ENCODE measurements around the gene INPP5E. TPM values are rescaled to one million over a fixed set of nuclear protein-coding genes. Genes with fewer than 3 reads are reported as not detected.

The INPP5E gene
- total and polyA plus RNA-seq, 8 donors: 3.2 to 32.1 (median 8.6) TPM

- H3K27ac ChIP-seq: no peak overlapping the region
- H3K36me3 ChIP-seq: peaks cover 96 to 100% (median 100%) of the 10 kb centered on the region in 4 donors
- H3K4me3 ChIP-seq: no peak overlapping the region
- intact Hi-C loops (cut with DNase I; ENCODE audit: low total_unique reads): no loop called here
- TF ChIP-seq POLR2AphosphoS5 (IDR thresholded peaks at IDR 0.05) (no peak), POLR2A (IDR thresholded peaks at IDR 0.05) (no peak), EP300 (IDR thresholded peaks at IDR 0.05) (no peak)
- TF ChIP-seq, protein P1, sequence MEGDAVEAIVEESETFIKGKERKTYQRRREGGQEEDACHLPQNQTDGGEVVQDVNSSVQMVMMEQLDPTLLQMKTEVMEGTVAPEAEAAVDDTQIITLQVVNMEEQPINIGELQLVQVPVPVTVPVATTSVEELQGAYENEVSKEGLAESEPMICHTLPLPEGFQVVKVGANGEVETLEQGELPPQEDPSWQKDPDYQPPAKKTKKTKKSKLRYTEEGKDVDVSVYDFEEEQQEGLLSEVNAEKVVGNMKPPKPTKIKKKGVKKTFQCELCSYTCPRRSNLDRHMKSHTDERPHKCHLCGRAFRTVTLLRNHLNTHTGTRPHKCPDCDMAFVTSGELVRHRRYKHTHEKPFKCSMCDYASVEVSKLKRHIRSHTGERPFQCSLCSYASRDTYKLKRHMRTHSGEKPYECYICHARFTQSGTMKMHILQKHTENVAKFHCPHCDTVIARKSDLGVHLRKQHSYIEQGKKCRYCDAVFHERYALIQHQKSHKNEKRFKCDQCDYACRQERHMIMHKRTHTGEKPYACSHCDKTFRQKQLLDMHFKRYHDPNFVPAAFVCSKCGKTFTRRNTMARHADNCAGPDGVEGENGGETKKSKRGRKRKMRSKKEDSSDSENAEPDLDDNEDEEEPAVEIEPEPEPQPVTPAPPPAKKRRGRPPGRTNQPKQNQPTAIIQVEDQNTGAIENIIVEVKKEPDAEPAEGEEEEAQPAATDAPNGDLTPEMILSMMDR (IDR thresholded peaks at IDR 0.05): no peak
- no peak for DNase-seq
- no peaks in the 10 kb centered on the region for H3K27me3 ChIP-seq
- WGBS, 5 donors: 92 to 95% (median 93%) methylated on average over 23 of the region's 23 CpGs
- H3K4me1 ChIP-seq: peaks cover 0 to 16% (median 0%) of the 10 kb centered on the region in 4 donors
- H3K9me3 ChIP-seq: no peaks in the 10 kb centered on the region
Observed at GRCh38 chr9:136460772-136461325, 21.2 kb upstream of the INPP5E start.

DNA sequence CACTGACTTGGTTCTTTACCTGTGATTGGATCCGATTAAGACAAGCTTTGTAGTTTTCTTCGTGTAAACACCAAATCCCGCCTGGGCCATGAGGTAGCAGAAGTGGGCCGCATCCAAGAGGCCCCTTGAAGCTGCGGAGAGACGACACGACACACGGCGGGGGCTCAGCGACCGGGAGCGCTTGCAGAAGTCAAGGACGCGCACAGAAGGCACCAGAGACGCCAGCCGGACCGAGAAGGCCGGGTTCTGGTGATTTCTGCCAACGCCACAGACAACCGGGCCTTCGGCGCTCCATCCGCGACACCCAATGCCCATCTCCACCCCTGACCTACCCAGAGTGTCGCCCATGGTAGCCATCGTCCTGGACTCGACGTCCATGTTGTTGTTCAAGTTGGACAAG is 19.8 kb upstream of the INPP5E start:
- Histone ChIP-seq H3K27me3 (no peaks in the 10 kb centered on the region), H3K4me3 (no peak overlapping the region), H3K36me3 (peaks cover 97 to 100% (median 100%) of the 10 kb centered on the region in 4 donors), H3K27ac (no peak overlapping the region), H3K9me3 (no peaks in the 10 kb centered on the region), H3K4me1 (peaks cover 0 to 16% (median 0%) of the 10 kb centered on the region in 4 donors)
- WGBS, 5 donors: 93 to 97% (median 95%) methylated on average over 28 of the region's 28 CpGs
- no peak for DNase-seq
- intact Hi-C loops (cut with DNase I; ENCODE audit: low total_unique reads): no loop called here
- no peak for TF ChIP-seq POLR2AphosphoS5 (IDR thresholded peaks at IDR 0.05)
- TF ChIP-seq, protein P1 (IDR thresholded peaks at IDR 0.05): no peak
- TF ChIP-seq EP300 (IDR thresholded peaks at IDR 0.05): no peak
- TF ChIP-seq POLR2A (IDR thresholded peaks at IDR 0.05): no peak

DNA sequence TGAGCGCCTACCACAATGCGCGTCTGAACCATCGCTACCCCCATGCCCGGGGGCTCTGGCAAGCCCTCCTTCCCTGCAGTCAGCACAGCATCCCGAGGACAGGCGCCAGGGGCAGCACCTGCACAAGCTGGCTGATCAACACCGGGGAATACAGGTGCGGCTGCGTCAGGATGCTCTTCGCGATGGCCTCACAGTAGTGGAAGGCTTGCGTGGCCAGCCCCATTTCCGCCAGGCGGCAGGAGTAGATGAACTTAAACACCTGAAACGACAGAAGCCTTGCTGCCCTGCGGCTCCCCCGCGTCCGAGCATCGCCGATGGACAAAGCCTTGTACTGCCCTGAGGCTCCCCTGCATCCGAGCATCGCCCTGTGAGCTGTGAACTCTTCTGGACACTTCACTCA is 17.7 kb upstream of the INPP5E start:
- no peak overlapping the region for H3K4me3 ChIP-seq
- peaks cover 0 to 16% (median 0%) of the 10 kb centered on the region in 4 donors for H3K4me1 ChIP-seq
- intact Hi-C loops (cut with DNase I; ENCODE audit: low total_unique reads): no loop called here
- peaks cover 89 to 100% (median 100%) of the 10 kb centered on the region in 4 donors for H3K36me3 ChIP-seq
- no peak overlapping the region for H3K27ac ChIP-seq
- TF ChIP-seq POLR2AphosphoS5 (IDR thresholded peaks at IDR 0.05) (no peak), POLR2A (IDR thresholded peaks at IDR 0.05) (no peak), EP300 (IDR thresholded peaks at IDR 0.05) (no peak)
- TF ChIP-seq, protein P1 (IDR thresholded peaks at IDR 0.05): no peak
- DNase-seq: no peak
- no peaks in the 10 kb centered on the region for H3K9me3 ChIP-seq
- H3K27me3 ChIP-seq: no peaks in the 10 kb centered on the region
- 92 to 97% (median 95%) methylated on average over 23 to 24 of the region's 24 CpGs for WGBS, 5 donors

- DNase-seq: no peak
- TF ChIP-seq, protein P1 (IDR thresholded peaks at IDR 0.05): no peak
- TF ChIP-seq POLR2AphosphoS5 (IDR thresholded peaks at IDR 0.05) (no peak), EP300 (IDR thresholded peaks at IDR 0.05) (no peak), POLR2A (IDR thresholded peaks at IDR 0.05) (no peak)
- H3K4me1 ChIP-seq: peaks cover 0 to 15% (median 0%) of the 10 kb centered on the region in 4 donors
- intact Hi-C loops (cut with DNase I; ENCODE audit: low total_unique reads): no loop called here
- no peak overlapping the region for H3K4me3 ChIP-seq
- no peaks in the 10 kb centered on the region for H3K9me3 ChIP-seq
- WGBS, 5 donors: 72 to 88% (median 81%) methylated on average over 8 to 9 of the region's 9 CpGs
- H3K27me3 ChIP-seq: no peaks in the 10 kb centered on the region
- no peak overlapping the region for H3K27ac ChIP-seq
- H3K36me3 ChIP-seq: peaks cover 87 to 100% (median 100%) of the 10 kb centered on the region in 4 donors
Observed at GRCh38 chr9:136456258-136456657, 16.6 kb upstream of the INPP5E start.
